NCI-H2171 treated with DMSO at 0.1 percent for 48 hours (cell line): ENCODE measurements around the gene ZMIZ1.

Experiments
- DNase-seq: peaks from one replicate; lab custom pipeline; 2025; lab: John Stamatoyannopoulos, UW

The ZMIZ1 gene

DNA sequence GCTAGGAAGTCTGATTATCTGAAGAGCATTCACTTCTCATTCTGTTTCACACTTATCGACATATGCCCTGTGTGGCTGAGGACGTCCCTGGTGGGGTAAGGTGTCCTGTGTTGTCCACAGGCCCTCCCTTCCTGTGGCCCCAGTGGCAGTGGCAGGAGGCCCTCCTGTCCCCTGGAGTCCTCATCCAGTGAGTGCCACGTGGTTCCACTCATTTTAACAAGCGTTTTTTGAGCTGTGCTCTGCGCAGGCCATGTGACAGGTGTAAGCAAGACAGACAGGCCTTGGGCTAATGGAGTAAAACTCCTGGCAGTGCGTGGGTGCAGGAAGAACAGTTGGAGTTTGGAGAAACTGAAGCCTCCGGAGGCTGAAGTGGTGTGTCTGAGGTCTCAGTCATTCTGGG lies 239.2 kb downstream of the ZMIZ1 start:
- DNase-seq, result no peak

DNA sequence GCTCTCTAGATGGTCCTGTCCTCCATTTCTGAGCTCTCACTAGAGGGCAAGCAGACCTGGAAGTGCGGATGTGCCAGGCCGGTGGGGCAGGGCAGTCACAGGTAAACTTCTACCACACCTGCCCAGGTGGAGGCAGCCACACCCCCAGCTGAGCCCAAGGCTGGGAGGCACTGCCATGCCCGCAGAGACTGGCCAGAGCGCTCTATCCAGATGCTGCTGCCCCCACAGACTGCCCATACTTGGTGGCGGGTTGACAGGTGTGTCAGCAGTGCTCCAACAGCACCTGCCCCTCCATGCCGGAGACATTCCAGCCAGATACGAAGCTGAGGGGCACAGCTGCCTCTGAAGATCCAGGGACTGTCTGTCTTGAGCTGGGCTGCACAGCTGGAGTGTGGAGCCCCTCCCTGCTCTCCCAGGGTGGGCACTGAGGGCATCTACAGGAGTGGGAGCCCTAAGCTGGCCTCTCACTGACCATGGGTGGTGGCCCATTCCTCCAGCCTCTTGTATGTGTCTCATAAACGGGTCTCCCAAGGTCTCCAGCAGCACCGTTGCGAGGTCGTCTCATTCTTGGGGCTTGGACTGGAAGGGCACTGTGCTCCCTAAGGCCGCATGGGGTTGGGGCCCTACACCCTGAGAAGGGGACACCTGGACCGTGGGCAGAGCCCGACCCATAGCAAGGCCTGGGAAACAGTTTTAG lies 240.4 kb downstream of the ZMIZ1 start:
- no peak for DNase-seq

DNA sequence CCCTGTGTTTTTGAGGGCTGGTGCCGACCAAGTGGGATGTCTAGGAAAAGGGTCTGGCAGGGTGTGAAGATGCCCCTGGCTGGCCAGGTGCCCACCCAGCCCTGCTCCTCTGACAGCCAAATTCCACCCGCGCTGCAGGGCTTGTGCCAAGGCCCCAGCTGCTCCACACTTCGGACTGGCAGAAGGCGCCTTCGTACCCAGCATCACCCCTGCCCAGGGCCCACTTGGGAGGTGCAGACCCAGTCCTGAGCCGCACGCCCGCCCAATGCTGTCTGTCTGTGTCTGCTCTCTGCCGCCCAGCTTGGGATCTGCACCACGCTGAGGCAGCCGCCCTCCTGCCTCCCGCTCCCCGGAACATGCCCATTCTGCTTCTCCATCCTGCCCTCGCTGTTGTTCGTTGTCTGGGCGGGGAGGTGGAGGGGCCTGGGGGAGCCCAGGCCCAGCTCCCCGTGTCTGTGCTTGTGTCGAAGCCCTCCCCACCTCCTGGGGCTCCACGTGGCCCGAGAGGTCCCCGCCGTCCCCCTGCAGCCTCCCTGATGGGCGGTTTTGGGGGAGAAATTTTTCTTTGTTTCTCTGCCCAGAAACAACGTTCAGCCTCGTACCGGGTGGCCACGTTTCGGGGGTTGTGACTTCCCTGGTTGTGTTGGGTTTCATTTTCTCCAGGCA lies 241.6 kb downstream of the ZMIZ1 start:
- DNase-seq, result no peak

DNA sequence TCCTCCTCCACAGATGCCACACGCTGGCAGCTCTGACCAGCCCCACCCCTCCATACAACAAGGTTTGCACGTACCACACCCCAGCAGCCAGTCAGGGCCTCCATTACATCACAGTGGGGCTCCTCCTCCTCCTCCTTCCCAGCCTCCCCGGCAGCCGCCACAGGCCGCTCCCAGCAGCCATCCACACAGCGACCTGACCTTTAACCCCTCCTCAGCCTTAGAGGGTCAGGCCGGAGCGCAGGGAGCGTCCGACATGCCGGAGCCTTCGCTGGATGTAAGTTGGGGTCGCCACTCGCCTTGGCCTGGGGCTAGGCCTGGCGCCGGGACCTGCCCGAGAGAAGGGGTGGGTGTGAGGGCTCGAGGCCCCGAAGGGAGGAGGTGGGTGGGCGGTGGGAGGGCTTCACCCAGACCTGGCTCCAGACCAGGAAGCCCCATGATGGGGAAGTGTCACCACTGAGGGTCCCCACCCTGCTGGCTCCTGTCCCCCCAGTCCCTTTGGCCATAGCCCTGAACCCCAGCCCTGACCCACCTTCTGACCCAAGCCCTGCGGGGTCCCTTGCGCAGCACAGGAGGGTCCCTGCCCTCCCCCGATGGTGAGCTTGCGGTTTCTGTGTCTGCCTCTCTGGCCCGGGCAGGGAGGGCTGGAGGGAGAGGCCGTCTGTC lies 242.3 kb downstream of the ZMIZ1 start:
- DNase-seq, result no peak

DNA sequence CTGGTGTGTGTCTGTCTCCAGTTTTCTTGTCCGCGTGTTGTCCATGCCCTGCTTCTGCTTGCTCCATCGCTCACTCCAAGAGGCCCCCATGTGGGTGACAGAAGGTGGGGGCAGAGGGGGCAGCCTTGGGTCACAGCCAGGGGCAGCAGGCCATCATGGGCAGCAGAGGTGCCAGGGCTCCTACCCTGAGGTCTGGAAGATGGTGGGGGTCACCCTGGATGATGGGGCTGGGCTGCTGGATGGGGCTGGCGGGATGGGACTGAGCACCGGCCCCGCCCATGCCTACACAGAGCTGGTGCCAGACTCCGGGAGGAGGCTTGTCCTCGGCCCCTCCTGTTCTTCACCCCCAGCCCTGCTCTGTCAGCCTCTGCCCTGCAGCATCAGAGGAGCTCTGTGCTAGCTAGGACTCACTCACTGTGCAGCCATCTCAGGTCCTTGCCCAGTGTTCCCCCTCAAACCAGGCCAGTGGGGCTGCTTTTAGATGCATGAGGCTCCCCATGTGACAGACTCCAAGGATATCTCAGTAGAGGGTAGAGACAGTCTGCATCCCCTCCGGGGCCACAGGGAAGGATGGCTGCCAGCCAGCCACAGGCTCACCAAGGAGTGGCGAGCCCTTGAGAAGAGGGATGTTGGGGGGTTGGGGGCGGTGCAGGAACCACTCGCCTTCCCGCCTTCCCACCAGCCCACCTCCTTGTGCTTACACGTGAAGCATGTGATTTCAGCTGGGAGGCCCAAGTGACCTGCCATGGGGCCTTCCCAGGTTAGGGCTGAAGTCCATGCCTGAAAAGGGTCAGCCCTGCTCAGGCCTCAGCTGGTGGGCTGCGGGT lies 243.0 kb downstream of the ZMIZ1 start:
- DNase-seq, result no peak

DNA sequence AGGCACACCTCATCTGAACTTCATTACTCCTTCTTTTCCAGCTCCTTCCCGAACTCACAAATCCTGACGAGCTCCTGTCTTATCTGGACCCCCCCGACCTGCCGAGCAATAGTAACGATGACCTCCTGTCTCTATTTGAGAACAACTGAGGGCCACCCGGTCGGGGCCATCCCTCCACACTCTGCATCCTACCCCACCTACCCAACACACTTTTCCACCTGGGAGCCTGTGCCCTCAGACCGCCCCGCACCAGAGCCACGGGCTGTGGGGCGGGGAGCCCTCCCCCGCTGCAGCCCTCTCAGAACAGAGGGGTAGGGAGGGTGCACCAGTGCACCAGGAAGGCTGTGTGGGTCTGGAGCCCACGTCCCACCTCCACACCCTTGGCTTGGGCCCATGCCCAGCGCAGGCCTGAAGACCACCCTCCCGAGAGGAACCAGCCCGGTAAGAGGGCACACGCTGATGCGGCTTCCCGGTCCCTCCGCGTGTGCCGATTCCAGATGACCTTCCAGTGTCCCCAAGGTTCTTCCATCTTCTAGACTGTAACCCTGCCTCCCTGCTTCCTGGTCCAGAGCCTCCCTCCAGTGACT lies 243.9 kb downstream of the ZMIZ1 start:
- DNase-seq, result no peak

DNA sequence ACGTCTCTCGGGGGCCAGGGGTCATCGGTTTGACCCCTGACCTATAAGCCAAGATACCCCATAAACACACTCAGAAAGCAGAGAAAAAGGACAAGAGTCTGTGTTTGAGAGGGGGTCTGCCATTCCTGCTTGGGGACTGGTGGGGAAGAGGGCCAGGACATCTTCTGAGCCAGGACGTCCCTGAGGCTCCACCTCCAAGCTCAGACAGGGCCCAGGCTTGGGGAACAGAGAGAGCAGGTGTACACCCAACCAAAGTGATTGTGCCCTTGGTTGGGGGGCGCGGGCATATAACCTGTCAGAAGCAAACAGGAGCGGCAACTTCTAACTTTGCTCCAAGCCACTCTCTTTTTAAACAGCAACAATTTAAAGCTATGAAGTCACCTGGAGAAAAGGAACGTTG lies 244.6 kb downstream of the ZMIZ1 start:
- DNase-seq, result no peak

DNA sequence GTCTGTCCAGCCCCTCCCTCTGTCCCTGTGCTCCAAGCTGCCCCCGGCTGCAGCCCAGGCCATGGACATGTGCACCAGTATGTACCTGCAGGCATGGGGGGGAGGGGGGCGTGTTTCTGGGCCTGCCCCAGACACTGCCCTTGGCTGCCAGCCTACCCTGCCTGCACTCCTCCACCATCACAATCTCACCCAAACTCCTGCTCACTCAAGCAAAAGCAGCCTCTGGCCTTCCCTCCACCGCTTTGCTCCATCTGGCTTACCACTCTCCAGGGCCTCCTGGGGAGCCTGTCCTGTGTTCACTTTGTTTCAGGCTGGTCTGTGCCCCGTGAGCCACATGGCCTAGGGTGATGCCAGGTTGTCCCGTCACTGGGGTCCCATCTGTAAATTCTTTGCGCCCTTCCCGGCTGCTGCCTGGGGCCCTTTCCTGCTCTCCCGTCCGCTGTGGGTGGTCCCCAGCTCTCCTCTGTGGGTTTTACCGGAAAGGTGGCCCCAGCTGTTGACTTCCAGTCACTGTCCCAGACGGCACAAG lies 245.2 kb downstream of the ZMIZ1 start:
- DNase-seq, result peak; percentile 58

DNA sequence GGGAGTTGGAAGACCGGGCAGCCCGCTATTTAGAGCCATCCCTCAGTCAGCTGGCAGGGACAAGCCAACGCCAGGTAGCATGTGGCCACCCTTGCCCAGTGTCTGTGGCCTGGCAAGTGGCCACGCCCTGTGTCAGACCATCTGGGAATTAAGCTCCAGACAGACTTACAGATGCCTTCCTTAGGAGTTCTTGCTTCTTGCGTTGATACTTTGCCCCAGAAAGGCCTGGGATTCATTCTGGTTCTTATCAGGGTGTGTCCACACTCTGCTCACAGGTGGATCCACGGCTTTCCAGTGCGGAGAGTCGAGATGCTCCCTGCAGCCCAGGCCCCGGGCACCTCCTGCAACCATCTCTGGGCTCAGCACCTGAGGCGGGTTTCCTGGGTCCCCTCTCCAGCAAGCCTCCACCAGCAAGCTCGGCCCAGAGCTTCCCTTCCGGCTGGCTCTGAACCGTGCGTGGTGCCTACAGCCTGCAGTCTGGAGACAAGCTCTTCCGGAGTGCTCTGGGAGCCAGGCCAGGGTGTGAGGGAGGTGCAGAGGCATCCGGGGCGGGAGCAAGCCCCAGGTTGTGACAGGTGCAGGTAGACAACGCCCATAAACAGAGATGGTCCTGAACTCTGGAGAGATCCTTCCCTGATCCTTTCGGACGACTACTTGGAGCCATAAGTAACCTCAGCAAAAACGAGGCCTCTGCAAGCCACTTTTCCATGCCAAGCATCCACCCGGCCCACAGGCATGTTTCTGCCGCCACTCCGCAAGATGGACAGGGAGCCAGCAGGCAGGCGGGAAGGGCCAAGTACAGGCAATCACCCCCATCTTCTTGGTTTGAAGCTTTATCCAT lies 246.2 kb downstream of the ZMIZ1 start:
- no peak for DNase-seq

DNA sequence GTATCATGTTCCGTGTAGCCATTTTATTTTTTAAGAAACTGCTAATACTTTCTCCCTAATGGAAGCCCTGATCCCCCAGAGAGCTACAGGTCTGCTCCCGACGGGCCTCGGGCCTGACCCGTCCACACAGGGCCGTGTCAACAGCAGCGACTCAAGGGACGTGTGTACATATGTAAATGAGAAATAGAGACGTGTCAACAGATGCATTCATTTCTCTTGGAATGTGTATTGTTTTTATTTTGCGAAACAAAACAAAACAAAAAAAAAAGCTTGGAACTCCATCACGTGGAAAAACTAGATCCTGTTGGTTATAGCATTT lies 246.8 kb downstream of the ZMIZ1 start:
- no peak for DNase-seq

DNA sequence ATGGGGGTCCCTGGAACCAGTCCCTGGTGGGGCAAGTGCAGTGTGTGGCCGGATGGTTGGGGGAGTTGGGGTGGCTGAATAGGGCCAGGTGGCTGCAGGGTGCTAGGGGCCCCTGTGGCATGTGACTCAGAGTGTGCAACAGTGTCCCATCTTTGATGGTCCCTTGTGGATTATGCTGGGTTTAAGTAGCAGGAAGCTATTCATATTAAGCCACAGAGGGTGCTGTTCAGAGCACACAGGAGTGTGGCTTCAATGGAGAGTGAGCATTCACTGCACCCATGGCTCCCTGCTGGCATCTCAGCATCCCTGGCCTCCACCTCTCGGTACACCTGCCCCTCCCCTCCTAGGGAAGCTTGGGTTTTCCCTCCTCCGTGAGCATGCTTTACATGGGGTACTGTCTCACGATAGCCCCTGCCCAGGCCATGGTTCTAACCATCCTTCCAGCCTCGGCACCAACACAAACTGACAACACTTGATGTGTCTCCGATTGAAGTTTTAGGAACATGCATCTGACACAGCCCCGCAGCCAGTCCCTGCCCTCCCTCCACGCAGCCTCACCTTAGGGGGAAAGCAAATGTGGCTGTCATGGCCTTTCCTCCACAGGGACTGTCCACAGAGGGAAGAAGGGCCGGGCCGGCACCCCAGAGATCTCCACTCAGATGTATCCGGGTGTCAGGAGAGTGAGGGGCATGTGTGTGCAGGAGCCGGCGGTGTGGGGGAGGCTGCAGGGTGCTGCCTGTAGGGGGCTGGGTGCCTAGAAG lies 248.1 kb downstream of the ZMIZ1 start:
- no peak for DNase-seq

DNA sequence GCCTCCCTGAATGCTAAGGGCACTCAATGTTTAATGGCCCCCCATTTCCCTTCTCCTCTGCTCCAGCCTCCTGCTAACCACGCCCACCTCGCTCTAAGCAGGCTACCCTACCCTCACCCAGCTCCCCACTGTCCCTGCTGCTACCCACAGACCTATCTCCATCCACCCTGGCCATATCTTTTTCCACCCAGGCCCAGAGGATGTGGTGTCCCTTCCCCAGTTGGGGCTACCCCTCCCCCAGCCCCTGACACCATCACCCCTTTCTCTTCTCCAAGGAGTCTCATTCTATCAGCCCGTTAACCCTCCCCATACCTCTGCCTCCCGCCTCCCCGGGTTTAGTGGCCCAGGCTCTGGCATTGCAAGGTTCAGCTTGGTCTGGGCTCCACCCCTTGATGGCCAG lies 249.6 kb downstream of the ZMIZ1 start:
- no peak for DNase-seq

DNA sequence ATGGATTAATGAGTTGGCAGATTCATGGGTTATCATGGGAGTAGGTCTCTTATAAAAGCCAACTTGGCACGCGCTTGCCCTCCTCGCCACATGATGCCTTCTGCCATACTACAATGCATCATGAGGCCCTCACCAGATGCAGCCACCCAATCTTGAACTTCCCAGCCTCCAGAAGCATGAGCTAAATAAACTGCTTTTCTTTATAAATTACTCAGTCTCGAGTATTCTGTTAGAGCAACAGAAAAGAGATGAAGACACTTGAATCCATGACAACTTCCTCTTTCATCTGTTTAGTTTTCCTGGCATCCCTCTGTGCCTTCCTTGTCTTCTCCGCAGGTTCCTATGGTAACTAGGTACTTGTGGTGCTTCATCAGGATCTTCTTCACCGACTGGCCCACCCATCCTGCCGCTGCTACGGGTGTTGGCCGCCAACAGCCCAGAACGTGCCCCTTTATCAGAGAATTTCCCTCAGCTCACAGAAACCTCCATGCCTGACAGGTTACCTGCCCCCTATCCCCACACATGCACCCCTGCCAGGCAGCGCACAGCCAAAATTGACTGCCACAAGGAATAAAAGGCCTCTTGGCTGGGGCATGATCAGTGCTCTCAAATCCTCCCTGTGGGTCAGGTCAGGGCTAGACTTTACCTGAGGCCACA lies 250.5 kb downstream of the ZMIZ1 start:
- no peak for DNase-seq

DNA sequence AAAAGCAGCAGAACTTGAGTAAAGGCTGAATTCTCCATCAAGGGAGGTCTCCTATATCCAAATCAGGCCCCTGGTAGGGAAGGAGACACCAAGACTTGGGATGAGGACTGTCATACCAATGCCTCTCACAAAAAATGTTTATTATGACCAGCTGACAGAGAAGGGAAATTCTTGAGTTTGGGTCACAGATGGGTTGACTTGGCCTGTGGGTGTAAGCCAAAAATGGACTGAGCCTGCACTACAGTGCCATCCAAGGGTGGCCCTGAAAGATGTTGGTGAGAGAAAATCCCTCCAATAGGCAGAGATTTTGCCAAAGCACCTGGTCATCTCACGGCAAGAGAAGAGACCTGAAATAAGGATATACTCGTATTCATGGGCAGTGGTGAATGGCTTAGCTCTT lies 251.6 kb downstream of the ZMIZ1 start:
- DNase-seq, result no peak

DNA sequence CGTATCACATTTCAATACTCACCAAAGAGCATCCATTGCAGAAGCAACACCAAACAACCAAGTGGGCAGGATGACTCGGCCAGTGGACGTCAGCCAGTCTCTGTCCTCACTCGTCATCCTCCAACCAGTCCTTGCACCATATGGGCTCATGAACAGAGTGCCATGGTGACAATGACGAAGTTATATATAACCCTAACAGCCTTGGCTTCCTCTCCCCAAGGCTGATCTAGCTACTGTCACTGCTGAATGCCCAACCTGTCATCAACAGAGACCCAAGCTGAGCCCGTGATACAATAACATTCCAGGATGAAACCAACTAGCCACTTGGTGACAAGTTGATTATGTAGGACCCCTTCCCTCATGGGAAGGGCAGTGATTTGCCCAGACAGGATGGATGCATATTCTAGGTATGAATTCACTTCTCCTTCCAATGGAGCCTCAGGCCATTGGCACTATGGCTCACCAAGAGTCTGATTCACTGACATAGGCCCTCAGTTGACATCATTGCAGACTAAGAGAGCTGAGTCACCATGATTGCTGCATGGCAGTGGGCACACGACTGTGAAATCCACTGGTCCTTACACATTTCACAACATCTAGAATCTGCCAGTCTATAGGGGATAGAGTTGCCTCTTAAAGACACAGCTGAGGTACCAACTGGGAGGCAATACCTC lies 252.2 kb downstream of the ZMIZ1 start:
- DNase-seq, result no peak

DNA sequence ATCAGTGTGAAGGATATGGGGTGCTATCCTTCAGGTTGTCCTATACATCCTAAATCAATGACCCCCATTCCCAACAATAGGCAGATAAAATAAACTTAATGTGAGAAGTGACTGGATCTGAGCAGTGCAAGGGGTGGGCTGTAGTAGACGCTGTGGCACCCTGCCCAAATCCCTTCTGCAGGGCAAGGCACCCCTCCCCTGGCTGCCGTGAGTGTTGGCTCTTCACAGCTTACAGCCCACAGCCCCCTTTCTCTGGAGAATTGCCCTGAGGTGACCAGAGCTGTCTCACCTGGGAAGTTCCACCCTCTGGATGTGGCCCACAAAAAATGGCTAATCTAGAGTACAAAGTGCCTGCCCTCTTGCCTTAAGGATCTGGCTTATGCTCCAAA lies 252.7 kb downstream of the ZMIZ1 start:
- no peak for DNase-seq

DNA sequence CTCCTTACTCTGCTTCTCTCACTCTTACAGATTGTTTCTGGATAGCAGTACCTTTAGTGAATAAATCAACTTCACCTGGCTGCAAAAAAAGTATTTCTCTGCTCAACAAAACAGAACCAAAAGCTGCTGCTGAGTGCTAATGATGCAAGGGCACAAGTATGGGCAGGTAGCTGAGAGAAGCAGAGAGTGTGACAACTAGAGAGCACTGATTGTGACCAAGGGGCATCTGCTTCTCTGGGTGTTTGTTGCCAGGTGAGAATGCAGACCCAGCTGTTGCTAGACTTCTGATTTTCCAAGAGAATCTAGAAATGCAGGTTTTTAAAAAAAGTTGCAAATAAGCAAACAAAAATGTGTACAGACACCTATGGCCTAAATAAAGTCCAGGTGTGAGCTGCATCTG lies 253.2 kb downstream of the ZMIZ1 start:
- DNase-seq, result peak; percentile 33

DNA sequence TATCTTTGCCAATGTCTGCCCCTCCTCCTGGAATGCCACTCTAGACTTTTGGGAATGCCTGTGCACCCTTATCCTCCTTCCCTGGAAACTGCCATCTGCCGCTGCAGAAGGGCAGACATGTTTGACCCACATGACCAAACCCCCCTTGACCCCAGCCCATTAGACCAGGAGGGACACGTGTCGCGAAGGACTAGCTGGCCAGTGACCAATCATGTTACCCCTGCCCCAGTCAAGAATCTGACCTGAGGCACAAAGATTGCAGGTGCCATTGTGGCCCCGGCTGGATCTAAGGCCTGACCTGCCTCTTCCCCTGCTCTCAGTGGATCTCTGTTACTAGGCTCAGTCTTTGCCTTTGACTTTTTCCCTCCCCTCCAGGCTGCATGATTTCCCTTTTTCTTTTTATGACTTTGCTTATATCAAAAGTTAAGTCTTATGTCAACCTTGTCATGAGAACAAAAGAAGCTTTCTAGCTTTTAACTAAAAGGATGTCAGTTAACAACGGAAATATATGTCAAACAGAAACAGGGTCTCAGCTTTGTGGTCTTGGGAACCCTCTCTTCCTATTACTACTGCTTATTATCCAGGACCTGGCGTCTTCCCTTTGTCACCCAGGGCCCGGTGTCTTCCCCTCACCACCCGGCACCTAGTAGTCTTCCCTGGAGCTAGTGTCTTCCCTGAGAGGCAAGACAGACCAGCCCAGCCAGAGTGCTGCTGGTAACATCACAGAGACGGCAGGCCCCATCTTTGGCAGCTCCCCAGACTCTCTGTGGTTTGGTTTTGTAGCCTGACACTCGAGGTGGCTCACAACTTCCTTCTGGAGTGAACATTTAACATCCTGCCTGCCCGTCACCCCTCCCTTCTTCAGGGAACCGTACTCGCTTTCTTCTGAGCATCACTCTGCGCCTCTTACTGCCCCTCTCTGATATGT lies 254.1 kb downstream of the ZMIZ1 start:
- no peak for DNase-seq
